Common myeloid progenitor, CD34-positive (primary cell): Measurements from ENCODE around the gene CHADL. TPM values are rescaled to one million over a fixed set of nuclear protein-coding genes. Genes with fewer than 3 reads are reported as not detected.

Experiments used
- CTCF ChIA-PET: fragments of 350-600 bp; sonication (Branson Sonifier 250); formaldehyde crosslinking; loops from one replicate; lab custom pipeline; 2021; ENCODE audit warnings: antibody characterized with exemption; lab: Charles Lee
- POLR2A ChIA-PET: fragments of 350-600 bp; sonication (Branson Sonifier 250); formaldehyde crosslinking; loops from one replicate; lab custom pipeline; 2021; ENCODE audit warnings: antibody characterized with exemption; lab: Charles Lee
- DNase-seq, 3 donors: peaks; one replicate each; pipeline versions ENCODE4 v3.0.0 to v3.0.0-alpha.2; 2013
- H3K27ac ChIP-seq, 2 experiments: 1 replicate in 1 of 2; 2 replicates in 1 of 2; pipeline ENCODE4 v1.7.0; 2013; ENCODE audit warnings: inconsistent platforms in 2 of 2, low read length in 2 of 2, mild to moderate bottlenecking in 2 of 2, low read depth in 1 of 2, moderate library complexity in 1 of 2; ENCODE audit not compliant: severe bottlenecking in 2 of 2, insufficient read depth in 1 of 2, poor library complexity in 1 of 2
- H3K27me3 ChIP-seq, 5 experiments: replicated peaks in 2 of 5; 1 replicate in 3 of 5; 2 replicates in 2 of 5; pipeline versions ENCODE4 v1.6.1 to v1.7.0; 2013; ENCODE audit warnings: low read length in 4 of 5, mild to moderate bottlenecking in 2 of 5, moderate library complexity in 2 of 5, inconsistent platforms in 1 of 5; ENCODE audit not compliant: insufficient read depth in 5 of 5, control insufficient read depth in 4 of 5
- H3K36me3 ChIP-seq, 4 experiments: 1 replicate in 2 of 4; 2 replicates in 2 of 4; pipeline versions ENCODE4 v1.6.1 to v1.7.0; 2013; ENCODE audit warnings: low read length in 3 of 4, control low read depth in 1 of 4, mild to moderate bottlenecking in 1 of 4; ENCODE audit not compliant: control insufficient read depth in 4 of 4, insufficient read depth in 4 of 4
- H3K4me1 ChIP-seq, 4 experiments: 1 replicate in 3 of 4; 2 replicates in 1 of 4; pipeline versions ENCODE4 v1.6.1 to v1.7.1; 2013; ENCODE audit warnings: low read length in 3 of 4, mild to moderate bottlenecking in 3 of 4, control low read depth in 1 of 4, inconsistent platforms in 1 of 4, moderate library complexity in 1 of 4; ENCODE audit not compliant: control insufficient read depth in 4 of 4, insufficient read depth in 4 of 4; ENCODE audit errors: control extremely low read depth in 1 of 4
- H3K4me3 ChIP-seq, 7 experiments: 1 replicate in 4 of 7; 2 replicates in 3 of 7; pipeline versions ENCODE4 v1.5.1 to v1.7.0; 2013; ENCODE audit warnings: mild to moderate bottlenecking in 7 of 7, low read length in 6 of 7, moderate library complexity in 6 of 7, inconsistent platforms in 2 of 7, low read depth in 2 of 7, control low read depth in 1 of 7; ENCODE audit not compliant: insufficient read depth in 4 of 7, control insufficient read depth in 1 of 7; ENCODE audit errors: extremely low read depth in 1 of 7
- H3K9me3 ChIP-seq, 5 experiments: 1 replicate in 4 of 5; 2 replicates in 1 of 5; pipeline versions ENCODE4 v1.6.1 to v1.7.1; 2013; ENCODE audit warnings: low read length in 4 of 5, mild to moderate bottlenecking in 2 of 5, inconsistent platforms in 1 of 5, low read depth in 1 of 5, moderate library complexity in 1 of 5; ENCODE audit not compliant: control insufficient read depth in 4 of 5, insufficient read depth in 2 of 5; ENCODE audit errors: control extremely low read depth in 1 of 5
- WGBS: methylation state at CpG from one replicate; pipeline ENCODE4 v1.1.5; 2013; ENCODE audit not compliant: insufficient coverage; 5-methylcytosine and 5-hydroxymethylcytosine counted together
- polyA plus RNA-seq: library from polyadenylated mRNA; unstranded; fragments of 120-200 nt; gene quantifications from one replicate; pipeline ENCODE4 v1.2.1, GENCODE V29; 2013

The CHADL gene, protein sequence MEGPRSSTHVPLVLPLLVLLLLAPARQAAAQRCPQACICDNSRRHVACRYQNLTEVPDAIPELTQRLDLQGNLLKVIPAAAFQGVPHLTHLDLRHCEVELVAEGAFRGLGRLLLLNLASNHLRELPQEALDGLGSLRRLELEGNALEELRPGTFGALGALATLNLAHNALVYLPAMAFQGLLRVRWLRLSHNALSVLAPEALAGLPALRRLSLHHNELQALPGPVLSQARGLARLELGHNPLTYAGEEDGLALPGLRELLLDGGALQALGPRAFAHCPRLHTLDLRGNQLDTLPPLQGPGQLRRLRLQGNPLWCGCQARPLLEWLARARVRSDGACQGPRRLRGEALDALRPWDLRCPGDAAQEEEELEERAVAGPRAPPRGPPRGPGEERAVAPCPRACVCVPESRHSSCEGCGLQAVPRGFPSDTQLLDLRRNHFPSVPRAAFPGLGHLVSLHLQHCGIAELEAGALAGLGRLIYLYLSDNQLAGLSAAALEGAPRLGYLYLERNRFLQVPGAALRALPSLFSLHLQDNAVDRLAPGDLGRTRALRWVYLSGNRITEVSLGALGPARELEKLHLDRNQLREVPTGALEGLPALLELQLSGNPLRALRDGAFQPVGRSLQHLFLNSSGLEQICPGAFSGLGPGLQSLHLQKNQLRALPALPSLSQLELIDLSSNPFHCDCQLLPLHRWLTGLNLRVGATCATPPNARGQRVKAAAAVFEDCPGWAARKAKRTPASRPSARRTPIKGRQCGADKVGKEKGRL
- polyA plus RNA-seq = 1.3 TPM

GRCh38 chr22:41240377-41241132 is at the start of gene CHADL:
TSS of gene CHADL (minus strand) at chr22:41240931. CDS start at chr22:41240881, 50 bp downstream.
- CTCF ChIA-PET = no interaction called here
- 78% methylated on average over 17 of the region's 24 CpGs for WGBS
- Histone ChIP-seq H3K36me3 (peaks cover 0 to 7% (median 6%) of the 10 kb centered on the region in 4 experiments), H3K27me3 (no peaks in the 10 kb centered on the region), H3K9me3 (no peaks in the 10 kb centered on the region), H3K4me3 (no peak within 1 kb of the TSS), H3K4me1 (peaks cover 0 to 20% (median 15%) of the 10 kb centered on the region in 4 experiments), H3K27ac (no peak within 1 kb of the TSS)
- no peak for DNase-seq
- POLR2A ChIA-PET = interaction anchor here (0.6 kb wide), 1 partner anchor 626 kb away, joined by 3 read pairs; no protein-coding TSS in a partner anchor

GRCh38 chr22:41289671-41290070 is 48.9 kb upstream of the CHADL start:
- peaks cover 12 to 30% (median 26%) of the 10 kb centered on the region in 4 experiments for H3K4me1 ChIP-seq
- peaks cover 0 to under 1% (median 0%) of the 10 kb centered on the region in 4 experiments for H3K36me3 ChIP-seq
- no peaks in the 10 kb centered on the region for H3K9me3 ChIP-seq
- H3K4me3 ChIP-seq = no peak overlapping the region
- DNase-seq = no peak
- ChIA-PET POLR2A (no interaction called here), CTCF (interaction anchor here (2.5 kb wide), 1 partner anchor 12 kb away, joined by 8 read pairs; the partner anchor contains the start of gene ZC3H7B)
- no peaks in the 10 kb centered on the region for H3K27me3 ChIP-seq
- H3K27ac ChIP-seq = no peak overlapping the region
- WGBS = 100% methylated on average over 1 of the region's 1 CpG

DNA sequence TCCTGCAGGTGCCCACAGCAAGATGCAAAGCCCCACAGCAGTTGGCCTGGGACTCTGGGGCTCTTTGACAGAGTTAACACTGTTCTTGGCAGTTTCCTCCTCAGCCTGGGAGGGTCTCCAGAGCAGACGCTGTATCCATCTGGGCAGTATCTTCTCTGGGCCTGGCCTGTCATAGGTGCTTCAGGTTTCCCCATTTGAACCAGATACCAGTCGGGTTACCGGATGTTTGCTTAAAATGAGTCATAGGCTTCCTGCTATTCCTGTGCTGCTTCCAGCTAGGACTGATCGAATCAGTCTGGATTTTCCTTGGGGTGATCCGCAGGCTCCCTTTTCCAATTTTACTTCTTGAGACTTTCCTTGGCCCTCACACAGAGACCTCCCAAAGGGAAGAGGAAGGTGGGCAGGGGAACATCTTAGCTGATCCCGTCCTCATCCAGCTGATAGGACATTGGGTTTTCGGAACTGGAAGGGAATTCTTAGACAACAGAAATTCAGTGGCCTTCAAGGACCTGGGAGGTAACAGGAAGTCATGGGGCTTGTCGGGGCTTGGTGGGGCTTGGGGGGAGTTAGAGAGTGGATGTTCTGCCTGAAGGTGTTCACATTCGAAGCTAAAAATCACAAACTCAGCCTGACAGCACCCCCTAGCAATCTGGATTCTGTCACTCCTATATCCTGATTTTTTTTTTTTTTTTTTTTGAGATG is 47.7 kb upstream of the CHADL start:
- DNase-seq = no peak
- ChIA-PET CTCF (interaction anchor here (0.8 to 2.5 kb wide), 2 partner anchors 11 to 14 kb away, joined by 3 to 8 read pairs; partner anchors contain the start of gene ZC3H7B), POLR2A (interaction anchor here (1.5 kb wide), 1 partner anchor 14 kb away, joined by 5 read pairs; the partner anchor contains the start of gene ZC3H7B)
- H3K4me3 ChIP-seq = no peak overlapping the region
- no peak overlapping the region for H3K27ac ChIP-seq
- H3K36me3 ChIP-seq = peaks cover 0 to 8% (median 1%) of the 10 kb centered on the region in 4 experiments
- H3K27me3 ChIP-seq = no peaks in the 10 kb centered on the region
- 91% methylated on average over 6 of the region's 9 CpGs for WGBS
- H3K9me3 ChIP-seq = no peaks in the 10 kb centered on the region
- H3K4me1 ChIP-seq = peaks cover 12 to 33% (median 28%) of the 10 kb centered on the region in 4 experiments

DNA sequence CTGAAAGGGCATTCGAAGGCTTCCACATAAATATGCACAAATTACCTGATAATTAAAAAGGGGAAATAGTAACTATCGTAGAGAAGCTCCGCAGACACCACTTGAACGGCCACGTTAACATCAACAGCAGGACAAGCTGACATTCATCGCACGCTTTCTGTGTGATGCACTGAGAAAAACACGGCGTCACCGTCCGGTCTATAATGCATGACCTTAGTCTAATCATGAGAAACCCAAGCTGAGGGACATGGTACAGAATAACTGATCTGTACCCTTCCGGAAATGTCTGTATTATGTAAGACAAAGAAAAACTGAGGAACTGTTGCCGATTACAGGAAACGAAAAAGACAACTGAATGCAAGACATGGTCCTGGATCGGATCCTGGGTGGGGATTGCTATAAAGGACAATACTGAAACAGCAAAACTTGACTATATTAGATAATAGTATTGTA is 45.9 kb upstream of the CHADL start:
- H3K27me3 ChIP-seq = no peaks in the 10 kb centered on the region
- peak overlapping the region; percentile 67 to 86 for H3K27ac ChIP-seq
- peaks cover 0 to 17% (median 8%) of the 10 kb centered on the region in 4 experiments for H3K36me3 ChIP-seq
- peak; percentile 72 to 91 (median 86) for DNase-seq
- WGBS = 0% methylated on average over 11 of the region's 15 CpGs
- ChIA-PET POLR2A (interaction anchor here (0.6 to 1.7 kb wide), 4 partner anchors 13 to 187 kb away, joined by 3 to 9 read pairs (median 4); partner anchors contain the start of gene ZC3H7B), CTCF (interaction anchor here (1.3 kb wide), 1 partner anchor 16 kb away, joined by 3 read pairs; no protein-coding TSS in a partner anchor)
- peak overlapping the region; percentile 16 to 95 (median 88) for H3K4me3 ChIP-seq
- no peaks in the 10 kb centered on the region for H3K9me3 ChIP-seq
- H3K4me1 ChIP-seq = peaks cover 12 to 33% (median 28%) of the 10 kb centered on the region in 4 experiments

DNA sequence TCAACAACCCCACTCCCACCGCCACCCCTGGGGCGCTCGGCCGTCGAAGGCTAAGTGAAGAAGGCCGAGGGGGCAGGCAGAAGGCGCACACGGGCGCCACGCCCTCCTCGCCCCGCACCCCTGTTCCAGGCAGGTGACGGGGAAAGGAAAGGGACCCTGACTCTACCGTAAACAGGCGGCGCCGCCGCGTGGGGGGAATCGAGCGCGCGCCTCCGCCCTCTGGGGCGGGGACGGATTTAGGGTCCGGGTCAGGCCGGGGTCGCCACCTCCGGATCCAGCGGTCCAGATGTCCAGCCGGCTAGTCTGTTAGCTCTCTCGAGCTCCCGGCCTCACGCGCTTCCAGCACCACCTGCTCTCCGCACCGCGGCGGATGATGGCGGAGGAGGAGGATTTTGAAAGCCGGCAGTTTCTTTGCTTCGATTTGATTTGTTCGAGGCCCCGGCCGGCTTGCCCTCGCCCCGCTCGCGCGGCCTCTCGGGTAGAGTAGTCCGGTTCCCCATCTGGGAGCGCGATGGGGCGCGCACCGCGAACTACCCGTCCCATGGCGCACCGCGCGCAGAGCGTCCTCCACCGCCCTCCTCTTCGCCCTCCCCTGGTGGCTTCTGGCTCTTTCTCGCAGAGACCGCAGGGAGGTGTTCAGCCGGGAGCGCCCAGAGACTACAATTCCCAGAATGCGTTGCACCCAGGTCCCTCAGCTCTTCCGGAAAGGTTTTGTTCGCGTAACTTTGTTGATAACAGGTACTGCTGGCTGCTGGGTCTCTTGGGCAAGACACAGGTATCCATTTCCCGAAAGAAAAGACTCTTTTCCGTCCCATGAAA is 45.3 kb upstream of the CHADL start, which contains the start of gene RANGAP1:
TSS of gene RANGAP1 (minus strand) at position 368 of the 819 bp plus-strand sequence. CDS start 5,143 bp downstream, outside the sequence.
- H3K27me3 ChIP-seq = no peaks in the 10 kb centered on the region
- WGBS = under 1% methylated on average over 71 of the region's 77 CpGs
- H3K36me3 ChIP-seq = peaks cover 0 to 23% (median 13%) of the 10 kb centered on the region in 4 experiments
- H3K4me1 ChIP-seq = peaks cover 12 to 33% (median 28%) of the 10 kb centered on the region in 4 experiments
- DNase-seq = peak; percentile 98 to 100 (median 99)
- CTCF ChIA-PET = interaction anchor here (1.3 kb wide), 1 partner anchor 17 kb away, joined by 3 read pairs; no protein-coding TSS in a partner anchor
- H3K4me3 ChIP-seq = peak within 1 kb of the TSS; percentile 80 to 95 (median 89)
- no peaks in the 10 kb centered on the region for H3K9me3 ChIP-seq
- POLR2A ChIA-PET = interaction anchor here (0.6 to 1.7 kb wide), 4 partner anchors 13 to 188 kb away, joined by 3 to 9 read pairs (median 4); partner anchors contain the start of gene ZC3H7B
- peak within 1 kb of the TSS; percentile 67 to 86 for H3K27ac ChIP-seq
